Measurements from ENCODE around the gene IWS1. TPM values are rescaled to one million over a fixed set of nuclear protein-coding genes. Genes with fewer than 3 reads are reported as not detected.
"Not testable (repeated sequence)": the region's sequence is repeated elsewhere in the genome, so short reads cannot be mapped to it uniquely, and the experiment has no call there.

IWS1 gene
- total and polyA plus RNA-seq, 7 experiments from 2014 or later, result 15.7 to 57.5 (median 39.7) TPM

DNA sequence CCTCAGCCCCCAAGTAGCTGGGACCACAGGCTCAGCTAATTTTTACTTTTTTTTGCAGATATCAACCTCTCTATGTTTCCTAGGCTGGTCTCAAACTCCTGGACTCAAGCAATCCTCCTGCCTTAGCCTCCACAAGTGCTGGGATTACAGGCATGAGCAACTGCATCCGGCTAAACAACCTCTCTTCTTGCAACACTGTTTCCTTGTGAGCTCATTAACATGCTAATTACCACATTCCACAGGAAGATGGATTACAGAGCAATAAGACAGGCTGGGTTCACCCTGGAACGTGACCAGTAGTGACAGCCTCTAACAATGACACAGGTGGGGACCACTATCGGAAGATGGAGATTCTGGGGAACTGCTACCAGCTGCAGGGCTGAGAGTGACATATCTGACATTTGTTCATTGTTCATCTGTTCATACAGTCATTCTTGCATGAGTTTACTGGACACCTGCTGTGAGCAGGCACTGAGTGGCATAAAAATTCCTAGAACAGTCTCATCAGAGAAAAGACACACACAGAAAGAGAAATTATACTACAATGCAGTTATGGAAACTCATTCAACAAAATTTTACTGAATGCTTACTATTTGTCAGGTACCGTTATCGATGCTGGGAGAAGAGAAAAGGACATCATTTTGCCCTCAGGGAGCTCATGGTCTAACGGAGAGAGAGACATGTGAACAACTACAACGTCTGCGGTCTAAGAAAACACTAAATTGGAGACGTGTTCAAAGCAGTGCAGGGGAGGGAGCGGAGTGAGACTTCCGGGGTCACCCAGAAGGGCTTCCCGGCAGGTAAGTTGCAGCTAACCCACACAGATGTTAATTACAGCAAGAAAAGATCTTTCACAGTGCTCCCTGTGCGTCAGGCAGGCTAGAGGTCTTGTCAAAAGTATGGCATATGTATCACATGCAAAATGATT is 70.5 kb downstream of the IWS1 start:
- intact Hi-C loops (cut with micrococcal nuclease), result no loop called here
- H3K4me1 ChIP-seq (ENCODE audit: control insufficient read depth in 2 of 2, insufficient read depth in 2 of 2, low read length in 2 of 2), result no peaks in the 10 kb centered on the region
- H3K36me3 Mint-ChIP-seq, result peaks cover 2 to 41% (median 20%) of the 10 kb centered on the region in 5 donors
- no peaks in the 10 kb centered on the region for H3K9me3 ChIP-seq (ENCODE audit: control insufficient read depth in 2 of 3, low read length in 3 of 3)
- ChIA-PET CTCF (no interaction called here), POLR2A (no interaction called here)
- no peaks in the 10 kb centered on the region for H3K36me3 ChIP-seq (ENCODE audit: control insufficient read depth in 2 of 3, insufficient read depth in 3 of 3, low read length in 3 of 3)
- no peaks in the 10 kb centered on the region for H3K27me3 ChIP-seq (ENCODE audit: control insufficient read depth in 2 of 2, insufficient read depth in 2 of 2, low read length in 2 of 2)
- peaks cover 0 to 3% (median 0%) of the 10 kb centered on the region in 7 donors for H3K4me1 Mint-ChIP-seq
- H3K4me3 Mint-ChIP-seq, result no peak overlapping the region
- H3K27ac ChIP-seq (ENCODE audit: low read depth, low read length), result no peak overlapping the region
- H3K27ac Mint-ChIP-seq, result peak overlapping the region in 1 of 9 donors; percentile 2
- DNase-seq (no peak), ATAC-seq (peak; percentile 36)
- H3K27me3 Mint-ChIP-seq, result no peaks in the 10 kb centered on the region
- no peaks in the 10 kb centered on the region for H3K9me3 Mint-ChIP-seq
- H3K4me3 ChIP-seq (ENCODE audit: low read length), result no peak overlapping the region

DNA sequence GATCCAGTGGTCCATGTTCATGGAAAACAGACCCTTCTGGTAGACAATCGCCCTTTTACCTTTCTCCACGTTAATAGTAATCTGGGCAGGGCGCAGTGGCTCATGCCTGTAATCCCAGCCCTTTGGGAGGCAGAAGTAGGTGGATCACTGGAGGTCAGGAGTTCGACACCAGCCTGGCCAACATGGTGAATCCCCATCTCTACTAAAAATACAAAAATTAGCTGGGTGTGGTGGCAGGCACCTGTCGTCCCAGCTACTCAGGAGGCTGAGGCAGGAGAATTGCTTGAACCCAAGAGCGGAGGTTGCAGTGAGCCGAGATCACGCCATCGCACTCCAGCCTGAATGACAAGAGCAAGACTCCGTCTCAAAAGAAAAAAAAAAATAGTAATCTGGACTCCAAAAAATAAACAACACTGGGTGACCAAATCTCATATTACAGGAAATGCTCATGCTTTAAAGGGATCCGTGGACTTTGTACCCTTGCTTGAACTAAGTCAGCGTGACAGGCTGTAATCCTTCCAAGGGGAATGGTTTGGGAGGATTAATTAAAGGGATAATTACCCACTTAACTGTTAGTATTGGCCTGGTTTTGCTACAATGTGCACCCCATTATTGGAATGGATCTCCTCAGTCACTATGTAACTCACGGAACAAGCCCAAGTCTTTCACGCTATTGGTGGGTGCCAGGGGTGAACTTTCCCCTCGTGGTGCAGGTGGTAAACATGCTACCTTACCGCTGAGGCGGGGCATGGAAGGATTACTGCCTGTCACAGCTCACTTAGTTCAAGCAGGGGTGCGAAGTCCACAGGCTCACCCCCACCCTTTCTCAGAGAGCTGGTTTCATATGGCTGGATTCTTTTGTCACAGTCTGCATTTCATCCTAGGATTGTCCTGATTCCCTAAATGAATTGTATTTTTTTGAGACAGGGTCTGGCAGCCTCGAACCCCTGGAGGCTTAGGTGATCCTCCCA is 71.4 kb downstream of the IWS1 start:
- Mint-ChIP-seq H3K36me3 (peaks cover 2 to 47% (median 25%) of the 10 kb centered on the region in 5 donors), H3K4me3 (no peak overlapping the region), H3K27me3 (no peaks in the 10 kb centered on the region), H3K4me1 (peaks cover 0 to 3% (median 0%) of the 10 kb centered on the region in 7 donors), H3K27ac (no peak overlapping the region), H3K9me3 (no peaks in the 10 kb centered on the region)
- H3K9me3 ChIP-seq (ENCODE audit: control insufficient read depth in 2 of 3, low read length in 3 of 3), result no peaks in the 10 kb centered on the region
- ChIA-PET POLR2A (no interaction called here), CTCF (no interaction called here)
- ATAC-seq, result no peak
- H3K27ac ChIP-seq (ENCODE audit: low read depth, low read length), result no peak overlapping the region
- no peak overlapping the region for H3K4me3 ChIP-seq (ENCODE audit: low read length)
- no peaks in the 10 kb centered on the region for H3K4me1 ChIP-seq (ENCODE audit: control insufficient read depth in 2 of 2, insufficient read depth in 2 of 2, low read length in 2 of 2)
- no peaks in the 10 kb centered on the region for H3K36me3 ChIP-seq (ENCODE audit: control insufficient read depth in 2 of 3, insufficient read depth in 3 of 3, low read length in 3 of 3)
- no peaks in the 10 kb centered on the region for H3K27me3 ChIP-seq (ENCODE audit: control insufficient read depth in 2 of 2, insufficient read depth in 2 of 2, low read length in 2 of 2)
- DNase-seq, result no peak
- intact Hi-C loops (cut with micrococcal nuclease), result no loop called here

DNA sequence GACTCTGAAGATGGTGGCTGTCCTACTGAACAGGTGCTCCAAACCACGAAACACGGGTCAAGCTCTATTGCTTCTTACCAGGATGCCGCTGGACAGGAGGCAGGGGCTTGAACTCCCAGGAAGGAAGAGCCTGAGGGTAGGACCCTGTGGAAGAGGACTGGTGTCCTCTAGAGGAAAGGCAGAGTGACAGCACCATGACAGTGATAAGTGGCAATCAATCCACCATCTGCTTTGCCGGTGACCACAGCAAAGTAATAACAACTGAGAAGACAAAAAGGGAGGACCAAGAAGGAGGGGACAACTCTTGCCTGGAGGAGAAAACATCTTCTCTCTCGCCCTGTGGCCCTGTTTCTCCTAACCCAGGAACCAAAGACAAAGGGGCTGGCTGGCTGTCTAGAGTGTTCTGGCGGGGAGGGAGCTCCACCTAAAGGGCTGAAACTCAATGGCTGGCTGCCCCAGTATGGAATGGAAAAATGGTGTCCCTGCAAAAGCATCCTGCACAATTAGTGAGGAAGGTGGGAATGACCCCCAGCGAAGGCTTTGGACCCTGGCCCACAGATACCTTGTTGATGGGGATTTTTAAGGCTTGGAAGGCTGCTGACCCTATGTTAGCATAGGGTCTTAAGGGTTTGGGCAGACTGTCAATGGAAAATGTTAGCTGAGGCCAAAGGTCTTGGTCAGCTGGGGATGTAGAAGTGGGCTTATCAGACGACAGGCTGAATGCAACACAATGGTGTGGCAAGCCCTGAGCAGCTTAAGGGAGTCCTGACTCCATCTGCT is 72.7 kb downstream of the IWS1 start:
- Histone ChIP-seq H3K4me3 (ENCODE audit: low read length) (no peak overlapping the region), H3K4me1 (ENCODE audit: control insufficient read depth in 2 of 2, insufficient read depth in 2 of 2, low read length in 2 of 2) (no peaks in the 10 kb centered on the region), H3K27ac (ENCODE audit: low read depth, low read length) (no peak overlapping the region), H3K9me3 (ENCODE audit: control insufficient read depth in 2 of 3, low read length in 3 of 3) (no peaks in the 10 kb centered on the region), H3K27me3 (ENCODE audit: control insufficient read depth in 2 of 2, insufficient read depth in 2 of 2, low read length in 2 of 2) (no peaks in the 10 kb centered on the region), H3K36me3 (ENCODE audit: control insufficient read depth in 2 of 3, insufficient read depth in 3 of 3, low read length in 3 of 3) (no peaks in the 10 kb centered on the region)
- Mint-ChIP-seq H3K27me3 (no peaks in the 10 kb centered on the region), H3K36me3 (peaks cover 5 to 57% (median 28%) of the 10 kb centered on the region in 5 donors), H3K4me1 (peaks cover 0 to 3% (median 0%) of the 10 kb centered on the region in 7 donors), H3K27ac (no peak overlapping the region), H3K4me3 (no peak overlapping the region), H3K9me3 (peaks cover 0 to 6% (median under 1%) of the 10 kb centered on the region in 11 donors)
- DNase-seq, result no peak
- ATAC-seq, result no peak
- intact Hi-C loops (cut with micrococcal nuclease), result no loop called here
- ChIA-PET CTCF (no interaction called here), POLR2A (no interaction called here)

GRCh38 chr2:127453013-127453391 is 73.3 kb downstream of the IWS1 start:
- Histone ChIP-seq H3K9me3 (ENCODE audit: control insufficient read depth in 2 of 3, low read length in 3 of 3) (no peaks in the 10 kb centered on the region), H3K36me3 (ENCODE audit: control insufficient read depth in 2 of 3, insufficient read depth in 3 of 3, low read length in 3 of 3) (no peaks in the 10 kb centered on the region), H3K4me1 (ENCODE audit: control insufficient read depth in 2 of 2, insufficient read depth in 2 of 2, low read length in 2 of 2) (no peaks in the 10 kb centered on the region), H3K27me3 (ENCODE audit: control insufficient read depth in 2 of 2, insufficient read depth in 2 of 2, low read length in 2 of 2) (no peaks in the 10 kb centered on the region), H3K4me3 (ENCODE audit: low read length) (no peak overlapping the region), H3K27ac (ENCODE audit: low read depth, low read length) (no peak overlapping the region)
- H3K27me3 Mint-ChIP-seq, result peaks cover 0 to 2% (median 0%) of the 10 kb centered on the region in 5 donors
- intact Hi-C loops (cut with micrococcal nuclease), result no loop called here
- no peak for ATAC-seq
- peaks cover 0 to 3% (median 0%) of the 10 kb centered on the region in 7 donors for H3K4me1 Mint-ChIP-seq
- POLR2A ChIA-PET, result no interaction called here
- CTCF ChIA-PET, result no interaction called here
- H3K9me3 Mint-ChIP-seq, result peaks cover 0 to 11% (median 2%) of the 10 kb centered on the region in 11 donors
- no peak overlapping the region for H3K4me3 Mint-ChIP-seq
- DNase-seq, result no peak
- no peak overlapping the region for H3K27ac Mint-ChIP-seq
- peaks cover 5 to 56% (median 28%) of the 10 kb centered on the region in 5 donors for H3K36me3 Mint-ChIP-seq

DNA sequence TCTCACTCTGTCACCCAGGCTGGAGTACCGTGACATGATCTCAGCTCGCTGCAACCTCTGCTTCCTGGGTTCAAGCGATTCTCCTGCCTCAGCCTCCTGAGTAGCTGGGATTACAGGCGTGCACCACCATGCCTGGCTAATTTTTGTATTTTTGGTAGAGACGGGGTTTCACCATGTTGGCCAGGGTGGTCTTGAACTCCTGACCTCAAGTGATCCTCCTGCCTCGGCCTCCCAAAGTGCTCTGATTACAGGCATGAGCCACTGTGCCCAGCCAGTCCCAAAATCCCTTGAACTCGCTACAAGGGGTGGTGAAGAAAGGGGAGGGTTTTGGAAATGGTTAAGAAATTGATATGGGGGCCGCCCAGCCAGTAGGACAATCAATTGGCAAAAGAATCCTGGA is 73.9 kb downstream of the IWS1 start:
- H3K27ac ChIP-seq (ENCODE audit: low read depth, low read length); H3K4me3 Mint-ChIP-seq; intact Hi-C loops (cut with micrococcal nuclease); H3K27me3 Mint-ChIP-seq; H3K36me3 ChIP-seq (ENCODE audit: control insufficient read depth in 2 of 3, insufficient read depth in 3 of 3, low read length in 3 of 3); CTCF ChIA-PET; H3K27ac Mint-ChIP-seq; H3K4me3 ChIP-seq (ENCODE audit: low read length); H3K4me1 ChIP-seq (ENCODE audit: control insufficient read depth in 2 of 2, insufficient read depth in 2 of 2, low read length in 2 of 2); H3K27me3 ChIP-seq (ENCODE audit: control insufficient read depth in 2 of 2, insufficient read depth in 2 of 2, low read length in 2 of 2); ATAC-seq; POLR2A ChIA-PET; H3K9me3 ChIP-seq (ENCODE audit: control insufficient read depth in 2 of 3, low read length in 3 of 3); DNase-seq; H3K4me1 Mint-ChIP-seq: not testable (repeated sequence)
- Mint-ChIP-seq H3K36me3 (peaks cover 3 to 51% (median 29%) of the 10 kb centered on the region in 5 donors), H3K9me3 (peaks cover 0 to 15% (median 2%) of the 10 kb centered on the region in 11 donors)

DNA sequence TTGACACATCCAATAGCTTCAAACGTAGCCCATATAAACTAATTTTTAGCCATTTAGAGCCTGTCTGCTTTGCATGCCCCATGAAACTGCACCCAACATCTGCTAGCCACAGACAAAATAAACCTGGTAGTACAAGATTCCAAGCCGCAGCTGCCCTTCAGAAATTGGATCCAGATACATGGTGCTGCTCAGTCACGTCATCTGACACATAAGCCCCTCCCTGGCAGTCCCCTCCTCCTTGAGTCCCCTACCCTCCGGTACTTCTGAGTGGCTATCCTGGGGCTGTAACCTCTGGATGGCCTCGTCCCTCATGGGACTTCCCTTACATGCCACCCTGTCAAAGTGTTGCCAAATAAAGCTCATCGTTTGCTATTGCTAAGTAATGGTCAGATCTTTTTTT is 74.3 kb downstream of the IWS1 start:
- DNase-seq, result no peak
- POLR2A ChIA-PET, result no interaction called here
- Mint-ChIP-seq H3K9me3 (peaks cover 0 to 20% (median 4%) of the 10 kb centered on the region in 11 donors), H3K36me3 (peaks cover 5 to 48% (median 29%) of the 10 kb centered on the region in 5 donors), H3K4me3 (no peak overlapping the region), H3K27me3 (peaks cover 0 to 4% (median 0%) of the 10 kb centered on the region in 5 donors), H3K4me1 (peaks cover 0 to 3% (median 0%) of the 10 kb centered on the region in 7 donors), H3K27ac (no peak overlapping the region)
- no peaks in the 10 kb centered on the region for H3K4me1 ChIP-seq (ENCODE audit: control insufficient read depth in 2 of 2, insufficient read depth in 2 of 2, low read length in 2 of 2)
- H3K4me3 ChIP-seq (ENCODE audit: low read length), result no peak overlapping the region
- no peak overlapping the region for H3K27ac ChIP-seq (ENCODE audit: low read depth, low read length)
- intact Hi-C loops (cut with micrococcal nuclease), result no loop called here
- no peaks in the 10 kb centered on the region for H3K36me3 ChIP-seq (ENCODE audit: control insufficient read depth in 2 of 3, insufficient read depth in 3 of 3, low read length in 3 of 3)
- H3K9me3 ChIP-seq (ENCODE audit: control insufficient read depth in 2 of 3, low read length in 3 of 3), result no peaks in the 10 kb centered on the region
- no peak for ATAC-seq
- CTCF ChIA-PET, result no interaction called here
- no peaks in the 10 kb centered on the region for H3K27me3 ChIP-seq (ENCODE audit: control insufficient read depth in 2 of 2, insufficient read depth in 2 of 2, low read length in 2 of 2)

Data from naive thymus-derived CD4-positive, alpha-beta T cell (primary cell).